Measurements from ENCODE around the gene ZBTB7C. TPM values are rescaled to one million over a fixed set of nuclear protein-coding genes. Genes with fewer than 3 reads are reported as not detected.

Gene ZBTB7C
- total RNA-seq, 1 experiment from 2014 or later = not detected

DNA sequence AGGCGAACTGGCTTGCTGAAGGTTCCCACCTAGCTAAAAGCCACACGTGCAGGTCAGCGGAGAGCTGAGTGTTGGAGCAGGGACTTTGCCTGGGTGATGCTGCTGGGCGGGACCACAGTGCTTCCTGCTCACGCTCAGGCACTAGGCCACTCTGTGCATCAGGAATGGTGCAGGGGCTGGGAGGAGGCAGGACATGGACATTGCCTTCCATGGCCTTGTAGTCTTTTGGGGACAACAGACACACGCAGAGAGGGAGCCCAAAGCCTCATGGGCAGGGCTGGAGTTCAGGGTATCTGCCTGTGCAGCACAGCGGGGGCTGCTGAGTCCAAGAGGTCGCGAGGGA, 207.2 kb downstream of the ZBTB7C start:
- no peak for DNase-seq
- TF ChIP-seq, protein P1, sequence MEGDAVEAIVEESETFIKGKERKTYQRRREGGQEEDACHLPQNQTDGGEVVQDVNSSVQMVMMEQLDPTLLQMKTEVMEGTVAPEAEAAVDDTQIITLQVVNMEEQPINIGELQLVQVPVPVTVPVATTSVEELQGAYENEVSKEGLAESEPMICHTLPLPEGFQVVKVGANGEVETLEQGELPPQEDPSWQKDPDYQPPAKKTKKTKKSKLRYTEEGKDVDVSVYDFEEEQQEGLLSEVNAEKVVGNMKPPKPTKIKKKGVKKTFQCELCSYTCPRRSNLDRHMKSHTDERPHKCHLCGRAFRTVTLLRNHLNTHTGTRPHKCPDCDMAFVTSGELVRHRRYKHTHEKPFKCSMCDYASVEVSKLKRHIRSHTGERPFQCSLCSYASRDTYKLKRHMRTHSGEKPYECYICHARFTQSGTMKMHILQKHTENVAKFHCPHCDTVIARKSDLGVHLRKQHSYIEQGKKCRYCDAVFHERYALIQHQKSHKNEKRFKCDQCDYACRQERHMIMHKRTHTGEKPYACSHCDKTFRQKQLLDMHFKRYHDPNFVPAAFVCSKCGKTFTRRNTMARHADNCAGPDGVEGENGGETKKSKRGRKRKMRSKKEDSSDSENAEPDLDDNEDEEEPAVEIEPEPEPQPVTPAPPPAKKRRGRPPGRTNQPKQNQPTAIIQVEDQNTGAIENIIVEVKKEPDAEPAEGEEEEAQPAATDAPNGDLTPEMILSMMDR (IDR thresholded peaks at IDR 0.05; ENCODE audit: unreplicated experiment) = no peak
- H3K4me3 Mint-ChIP-seq (ENCODE audit: low read depth, unreplicated experiment) = no peak overlapping the region
- no peaks in the 10 kb centered on the region for H3K36me3 Mint-ChIP-seq (ENCODE audit: insufficient read depth, unreplicated experiment)
- no TSS peak for BruUV-seq (replicated peaks)
- intact Hi-C loops (cut with micrococcal nuclease; ENCODE audit: unreplicated experiment) = no loop called here
- CTCF ChIA-PET = interaction anchor here (0.7 kb wide), 1 partner anchor 122 kb away, joined by 3 read pairs; no protein-coding TSS in a partner anchor
- no peak overlapping the region for H3K27ac Mint-ChIP-seq (ENCODE audit: unreplicated experiment)
- no peaks in the 10 kb centered on the region for H3K9me3 Mint-ChIP-seq (ENCODE audit: low read depth, unreplicated experiment)
- H3K27me3 Mint-ChIP-seq (ENCODE audit: unreplicated experiment) = peaks cover 79% of the 10 kb centered on the region
- no peaks in the 10 kb centered on the region for H3K4me1 Mint-ChIP-seq (ENCODE audit: low read depth, unreplicated experiment)

DNA sequence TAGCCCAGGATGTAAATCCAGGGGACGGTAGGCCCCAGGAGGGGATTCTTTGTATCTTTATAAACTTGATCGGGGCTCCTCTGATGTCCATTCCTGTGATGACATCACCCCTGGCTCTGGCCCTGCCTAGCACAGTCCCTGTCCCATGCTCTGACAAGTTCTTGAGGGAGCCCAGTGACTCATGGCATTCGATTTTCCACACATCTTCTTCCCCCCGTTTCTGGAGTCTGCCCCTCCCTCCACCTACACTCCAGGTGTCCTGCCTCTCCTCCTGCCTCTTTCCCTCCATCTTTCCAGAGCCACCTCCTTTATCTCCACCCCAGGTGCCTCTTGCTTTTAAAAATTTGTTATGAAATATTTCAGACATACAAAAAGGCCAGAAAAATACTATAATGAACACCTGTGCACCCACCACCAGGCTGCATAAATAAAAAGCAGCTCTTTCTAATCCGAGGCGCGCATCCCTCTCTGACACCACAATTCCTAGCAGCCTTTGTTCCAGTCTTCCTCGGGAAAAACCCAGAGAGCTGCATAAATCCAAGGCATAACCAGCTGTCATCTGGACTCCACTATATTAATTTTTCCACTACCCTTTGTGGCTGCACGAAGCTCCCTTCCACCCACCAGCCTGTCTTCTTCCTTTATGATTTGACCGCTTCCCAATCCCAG, 207.7 kb downstream of the ZBTB7C start:
- H3K9me3 Mint-ChIP-seq (ENCODE audit: low read depth, unreplicated experiment) = no peaks in the 10 kb centered on the region
- CTCF ChIA-PET = no interaction called here
- H3K4me1 Mint-ChIP-seq (ENCODE audit: low read depth, unreplicated experiment) = no peaks in the 10 kb centered on the region
- H3K27ac Mint-ChIP-seq (ENCODE audit: unreplicated experiment) = no peak overlapping the region
- DNase-seq = no peak
- TF ChIP-seq, protein P1 (IDR thresholded peaks at IDR 0.05; ENCODE audit: unreplicated experiment) = no peak
- no TSS peak for BruUV-seq (replicated peaks)
- intact Hi-C loops (cut with micrococcal nuclease; ENCODE audit: unreplicated experiment) = no loop called here
- peaks cover 84% of the 10 kb centered on the region for H3K27me3 Mint-ChIP-seq (ENCODE audit: unreplicated experiment)
- H3K4me3 Mint-ChIP-seq (ENCODE audit: low read depth, unreplicated experiment) = no peak overlapping the region
- no peaks in the 10 kb centered on the region for H3K36me3 Mint-ChIP-seq (ENCODE audit: insufficient read depth, unreplicated experiment)

DNA sequence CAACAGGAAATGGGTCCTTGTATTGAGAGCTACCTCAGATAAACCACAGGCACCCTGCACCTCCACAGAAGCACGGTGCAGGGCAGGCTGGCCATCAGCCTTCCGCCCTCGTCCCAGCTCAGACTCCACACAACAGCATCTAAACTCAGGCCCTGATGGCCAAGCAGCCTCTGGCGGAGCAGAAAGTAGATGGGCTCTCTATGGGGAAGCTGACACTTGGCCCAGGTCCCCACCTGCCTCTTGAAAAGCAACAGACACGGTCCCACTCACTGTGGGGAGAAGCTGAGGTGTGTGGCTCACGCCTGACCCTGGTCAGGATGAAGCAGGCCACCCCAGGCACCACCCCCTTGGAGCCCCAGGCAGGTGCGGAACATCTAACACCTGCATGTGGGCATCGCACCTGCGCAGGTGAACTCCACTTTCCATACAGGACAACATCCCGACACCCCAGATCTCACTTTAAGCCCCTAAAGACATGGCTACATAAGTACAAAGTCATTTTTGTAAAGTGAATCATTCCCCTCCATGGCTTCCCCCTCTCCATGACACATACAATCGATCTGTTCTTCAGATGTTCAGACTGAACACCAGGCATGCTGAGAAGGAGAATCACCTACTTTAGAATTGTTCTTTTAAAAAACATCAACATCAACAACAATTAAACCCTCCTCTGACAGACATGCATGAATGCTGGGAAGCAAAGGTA, 208.4 kb downstream of the ZBTB7C start:
- Mint-ChIP-seq H3K4me3 (ENCODE audit: low read depth, unreplicated experiment) (no peak overlapping the region), H3K27ac (ENCODE audit: unreplicated experiment) (no peak overlapping the region), H3K36me3 (ENCODE audit: insufficient read depth, unreplicated experiment) (no peaks in the 10 kb centered on the region), H3K4me1 (ENCODE audit: low read depth, unreplicated experiment) (no peaks in the 10 kb centered on the region), H3K27me3 (ENCODE audit: unreplicated experiment) (peaks cover 91% of the 10 kb centered on the region), H3K9me3 (ENCODE audit: low read depth, unreplicated experiment) (no peaks in the 10 kb centered on the region)
- DNase-seq = no peak
- no TSS peak for BruUV-seq (replicated peaks)
- TF ChIP-seq, protein P1 (IDR thresholded peaks at IDR 0.05; ENCODE audit: unreplicated experiment) = no peak
- intact Hi-C loops (cut with micrococcal nuclease; ENCODE audit: unreplicated experiment) = no loop called here
- CTCF ChIA-PET = no interaction called here

DNA sequence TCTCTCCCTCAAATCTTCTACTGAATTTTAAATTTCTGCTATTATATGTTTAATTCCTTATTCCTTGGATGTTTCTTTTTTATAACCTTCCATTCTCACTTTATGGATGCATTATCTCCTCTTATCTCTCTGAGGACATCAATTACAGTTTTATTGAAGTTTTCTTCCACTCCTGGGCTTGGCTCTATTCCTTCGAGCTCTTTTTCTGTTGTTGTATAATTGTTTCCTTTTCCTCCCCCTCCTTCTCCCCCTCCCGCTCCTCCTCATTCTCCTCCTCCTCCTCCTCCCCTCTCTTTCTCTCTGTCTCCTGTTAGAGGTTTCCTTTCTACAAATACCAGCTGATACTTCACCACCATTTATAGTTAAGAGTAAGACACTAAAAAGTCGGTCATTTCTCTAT, 209.8 kb downstream of the ZBTB7C start:
- CTCF ChIA-PET = no interaction called here
- H3K27me3 Mint-ChIP-seq (ENCODE audit: unreplicated experiment) = peaks cover 100% of the 10 kb centered on the region
- no peaks in the 10 kb centered on the region for H3K9me3 Mint-ChIP-seq (ENCODE audit: low read depth, unreplicated experiment)

More for the DNA sequence above, 209.8 kb downstream of the ZBTB7C start:
- no peak overlapping the region for H3K27ac Mint-ChIP-seq (ENCODE audit: unreplicated experiment)
- BruUV-seq (replicated peaks) = no TSS peak
- intact Hi-C loops (cut with micrococcal nuclease; ENCODE audit: unreplicated experiment) = no loop called here
- DNase-seq = no peak
- TF ChIP-seq, protein P1 (IDR thresholded peaks at IDR 0.05; ENCODE audit: unreplicated experiment) = no peak
- no peaks in the 10 kb centered on the region for H3K36me3 Mint-ChIP-seq (ENCODE audit: insufficient read depth, unreplicated experiment)
- no peaks in the 10 kb centered on the region for H3K4me1 Mint-ChIP-seq (ENCODE audit: low read depth, unreplicated experiment)
- H3K4me3 Mint-ChIP-seq (ENCODE audit: low read depth, unreplicated experiment) = no peak overlapping the region

Data from Calu3 (cell line).